GM12878 (cell line): ENCODE measurements around the gene CDR2L.

Source experiments
- HDAC2 ChIP-seq: fragments of 200-600 bp; sonication (generic); IDR thresholded peaks from 2 replicates; pipeline ENCODE4 v1.6.1; 2017
- NRF1 ChIP-seq: conservative IDR thresholded peaks from 2 replicates; pipeline ENCODE4 v1.6.1; 2011; ENCODE audit warnings: mild to moderate bottlenecking, low read depth, low read length, improper control_type of control experiment
- POLR2AphosphoS5 ChIP-seq: IDR thresholded peaks from 2 replicates; pipeline ENCODE4 v1.6.1; 2011; ENCODE audit warnings: mild to moderate bottlenecking, low read length, inconsistent platforms
- SKIL ChIP-seq: fragments of 450-650 bp; IDR thresholded peaks from 2 replicates; pipeline ENCODE4 v1.6.1; 2017; ENCODE audit warnings: mild to moderate bottlenecking, low read depth, inconsistent platforms; ENCODE audit not compliant: poor library complexity, severe bottlenecking

GRCh38 chr17:75047398-75048098, 60.1 kb downstream of the CDR2L start:
- TF ChIP-seq HDAC2 (no peak), NRF1 (no peak), POLR2AphosphoS5 (no peak), SKIL (no peak)
